Breast epithelium (tissue), 4 donors: ENCODE measurements around the gene SLC35C1. TPM values are rescaled to one million over a fixed set of nuclear protein-coding genes. Genes with fewer than 3 reads are reported as not detected.

Experiments used
- DNase-seq, 2 donors: peaks; one replicate each; pipeline ENCODE4 v3.0.0-alpha.2; 2019; ENCODE audit warnings: low spot score in 2 of 2
- H3K27ac ChIP-seq, 2 donors: fragments of 200-600 bp; sonication (generic) in 1 of 2; one replicate each; pipeline ENCODE4 v1.5.1; 2016 to 2019; ENCODE audit warnings: mild to moderate bottlenecking in 1 of 2
- H3K27me3 ChIP-seq, 2 donors: fragments of 200-600 bp; sonication (generic) in 1 of 2; one replicate each; pipeline versions ENCODE4 v1.5.1 to v1.6.0; 2017 to 2019; ENCODE audit warnings: control low read depth in 1 of 2, mild to moderate bottlenecking in 1 of 2
- H3K36me3 ChIP-seq: fragments of 200-600 bp; one replicate; pipeline ENCODE4 v1.5.1; 2019
- H3K4me1 ChIP-seq, 2 donors: fragments of 200-600 bp; sonication (generic); one replicate each; pipeline ENCODE4 v1.5.1; 2016 to 2019; ENCODE audit warnings: control low read depth in 1 of 2
- H3K4me3 ChIP-seq, 3 donors: fragments of 200-600 bp; sonication (generic); 1 replicate in 2 of 3; 2 replicates in 1 of 3; pipeline ENCODE4 v1.5.1; 2016 to 2019; ENCODE audit warnings: mild to moderate bottlenecking in 3 of 3, moderate library complexity in 2 of 3
- H3K9me3 ChIP-seq, 2 donors: fragments of 200-600 bp; sonication (generic) in 1 of 2; one replicate each; pipeline ENCODE4 v1.5.1; 2016 to 2019; ENCODE audit warnings: control low read depth in 1 of 2
- POLR2A ChIP-seq: fragments of 450-650 bp; IDR thresholded peaks from one replicate; pipeline ENCODE4 v1.6.1; 2016; ENCODE audit warnings: antibody characterized with exemption, mild to moderate bottlenecking, moderate library complexity
- POLR2AphosphoS5 ChIP-seq, 3 donors: sonication (generic); formaldehyde crosslinking; IDR thresholded peaks; one replicate each; pipeline ENCODE4 v1.6.1; 2017; ENCODE audit warnings: antibody characterized with exemption in 3 of 3
- intact Hi-C: fragments of 100-400 bp; cut with DNase I; formaldehyde crosslinking; loops from one replicate; pipeline ENCODE4 v1.15.1; 2023; ENCODE audit warnings: low total_unique reads
- total RNA-seq, 3 donors: library from RNA; depleted of rRNA; stranded (reverse); fragments of >200 nt; gene quantifications; one replicate each; pipeline ENCODE4 v1.1.0, GENCODE V29; 2016
- TF ChIP-seq, protein P1 (sequence below), 3 donors: fragments of 450-650 bp; IDR thresholded peaks; one replicate each; pipeline ENCODE4 v1.5.1; 2016 to 2017; ENCODE audit warnings: antibody characterized with exemption in 3 of 3, mild to moderate bottlenecking in 3 of 3, moderate library complexity in 3 of 3

The SLC35C1 gene
- total RNA-seq, 3 donors from 2014 or later, result 18.1 to 49.1 (median 28.2) TPM

GRCh38 chr11:45771193-45771565 is 33.8 kb upstream of the SLC35C1 start:
- Histone ChIP-seq H3K4me3 (peak overlapping the region; percentile 44 to 68 (median 56)), H3K36me3 (no peaks in the 10 kb centered on the region), H3K27ac (peak overlapping the region; percentile 60 to 64), H3K27me3 (no peaks in the 10 kb centered on the region), H3K9me3 (no peaks in the 10 kb centered on the region), H3K4me1 (no peaks in the 10 kb centered on the region)
- peak in 1 of 2 donors; percentile 69 for DNase-seq
- intact Hi-C loops, result no loop called here
- no peak for TF ChIP-seq POLR2A
- TF ChIP-seq, protein P1, sequence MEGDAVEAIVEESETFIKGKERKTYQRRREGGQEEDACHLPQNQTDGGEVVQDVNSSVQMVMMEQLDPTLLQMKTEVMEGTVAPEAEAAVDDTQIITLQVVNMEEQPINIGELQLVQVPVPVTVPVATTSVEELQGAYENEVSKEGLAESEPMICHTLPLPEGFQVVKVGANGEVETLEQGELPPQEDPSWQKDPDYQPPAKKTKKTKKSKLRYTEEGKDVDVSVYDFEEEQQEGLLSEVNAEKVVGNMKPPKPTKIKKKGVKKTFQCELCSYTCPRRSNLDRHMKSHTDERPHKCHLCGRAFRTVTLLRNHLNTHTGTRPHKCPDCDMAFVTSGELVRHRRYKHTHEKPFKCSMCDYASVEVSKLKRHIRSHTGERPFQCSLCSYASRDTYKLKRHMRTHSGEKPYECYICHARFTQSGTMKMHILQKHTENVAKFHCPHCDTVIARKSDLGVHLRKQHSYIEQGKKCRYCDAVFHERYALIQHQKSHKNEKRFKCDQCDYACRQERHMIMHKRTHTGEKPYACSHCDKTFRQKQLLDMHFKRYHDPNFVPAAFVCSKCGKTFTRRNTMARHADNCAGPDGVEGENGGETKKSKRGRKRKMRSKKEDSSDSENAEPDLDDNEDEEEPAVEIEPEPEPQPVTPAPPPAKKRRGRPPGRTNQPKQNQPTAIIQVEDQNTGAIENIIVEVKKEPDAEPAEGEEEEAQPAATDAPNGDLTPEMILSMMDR (IDR thresholded peaks at IDR 0.05), result peak; percentile 85 to 95 (median 87)

DNA sequence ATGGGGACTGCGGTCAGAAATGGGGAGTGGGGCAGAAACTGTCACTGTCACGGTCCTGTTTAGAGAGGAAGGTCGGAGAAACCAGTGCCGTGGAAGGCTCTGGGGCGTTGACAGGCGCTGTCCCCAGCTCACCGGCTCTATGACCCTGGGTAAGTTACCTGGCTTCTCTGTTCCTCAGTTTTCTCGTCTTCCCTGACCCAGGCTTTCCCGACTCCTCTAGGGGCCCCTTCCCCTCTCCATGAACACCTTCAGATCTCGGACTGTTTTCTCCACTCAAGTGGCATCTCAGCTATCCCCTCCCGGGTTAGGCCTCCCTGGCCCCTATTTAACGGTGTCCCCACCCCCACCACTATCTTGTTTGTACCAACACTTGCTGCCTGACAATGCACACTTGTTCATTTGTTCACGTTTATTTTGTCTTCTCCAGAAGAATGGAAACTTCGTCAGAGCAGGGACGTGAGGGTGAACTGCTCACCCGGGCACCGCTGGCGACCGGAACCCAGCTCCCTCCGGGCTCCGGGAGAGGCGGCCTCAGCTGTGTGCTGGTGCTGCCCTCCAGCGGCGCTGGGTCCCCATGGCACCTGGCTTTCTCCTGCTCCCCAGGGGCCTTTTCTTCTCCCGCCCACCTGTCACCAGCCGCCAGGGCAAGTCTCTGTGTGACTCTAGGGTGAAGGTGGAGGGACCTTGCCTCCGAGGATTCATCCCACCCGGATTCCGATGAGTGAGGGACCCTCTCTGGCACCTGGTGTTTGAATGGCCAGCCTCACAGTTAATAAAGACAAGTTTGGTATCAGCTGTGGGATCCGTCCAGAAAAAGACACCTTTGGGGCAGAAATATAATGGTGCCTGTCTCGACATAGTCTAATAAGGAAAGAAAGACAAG is 33.1 kb upstream of the SLC35C1 start:
- Histone ChIP-seq H3K27me3 (no peaks in the 10 kb centered on the region), H3K4me3 (peak overlapping the region; percentile 44 to 68 (median 56)), H3K4me1 (no peaks in the 10 kb centered on the region), H3K27ac (peak overlapping the region; percentile 60 to 64), H3K9me3 (no peaks in the 10 kb centered on the region), H3K36me3 (no peaks in the 10 kb centered on the region)
- peak; percentile 57 to 80 for DNase-seq
- TF ChIP-seq, protein P1 (IDR thresholded peaks at IDR 0.05), result peak; percentile 55 to 83 (median 81)
- TF ChIP-seq POLR2AphosphoS5 (IDR thresholded peaks at IDR 0.05), result no peak
- TF ChIP-seq POLR2A, result no peak
- intact Hi-C loops, result no loop called here

GRCh38 chr11:45772449-45772774 is 32.5 kb upstream of the SLC35C1 start:
- Histone ChIP-seq H3K4me3 (no peak overlapping the region), H3K36me3 (no peaks in the 10 kb centered on the region), H3K9me3 (no peaks in the 10 kb centered on the region), H3K27me3 (no peaks in the 10 kb centered on the region), H3K27ac (peak overlapping the region in 1 of 2 donors; percentile 60), H3K4me1 (no peaks in the 10 kb centered on the region)
- intact Hi-C loops, result no loop called here
- no peak for DNase-seq
- TF ChIP-seq POLR2A, result no peak
- TF ChIP-seq, protein P1 (IDR thresholded peaks at IDR 0.05), result no peak

- no peak for DNase-seq
- TF ChIP-seq POLR2A, result no peak
- TF ChIP-seq, protein P1 (IDR thresholded peaks at IDR 0.05), result no peak
- TF ChIP-seq POLR2AphosphoS5 (IDR thresholded peaks at IDR 0.05), result no peak
Observed at GRCh38 chr11:45772986-45773785, 31.8 kb upstream of the SLC35C1 start.

More at GRCh38 chr11:45772986-45773785, 31.8 kb upstream of the SLC35C1 start:
- H3K36me3 ChIP-seq, result no peaks in the 10 kb centered on the region
- H3K27ac ChIP-seq, result no peak overlapping the region
- intact Hi-C loops, result no loop called here
- H3K4me1 ChIP-seq, result no peaks in the 10 kb centered on the region
- H3K27me3 ChIP-seq, result no peaks in the 10 kb centered on the region
- H3K9me3 ChIP-seq, result no peaks in the 10 kb centered on the region
- no peak overlapping the region for H3K4me3 ChIP-seq
